ENCODE data around the gene RAD9B. TPM values are rescaled to one million over a fixed set of nuclear protein-coding genes. Genes with fewer than 3 reads are reported as not detected.

The RAD9B gene
- total and polyA plus RNA-seq, 2 of the 4 experiments (the other 2 are of a cell fraction) = 0.09 to 0.18 TPM

GRCh38 chr12:110505332-110505731 is 3.2 kb downstream of the RAD9B start:
- Histone ChIP-seq H2BK5ac (ENCODE audit: low read depth, low read length, poor library complexity, severe bottlenecking) (no peak overlapping the region), H3K4ac (ENCODE audit: low read depth, low read length) (no peak overlapping the region), H4K20me1 (ENCODE audit: insufficient read depth, low read length) (no peaks in the 10 kb centered on the region), H3K27ac (ENCODE audit: insufficient read depth, low read length) (no peak overlapping the region), H3K27me3 (ENCODE audit: control insufficient read depth, insufficient read depth, low read length) (no peaks in the 10 kb centered on the region), H2AFZ (replicated peaks; ENCODE audit: low read length, poor library complexity) (no peak overlapping the region), H3K23ac (ENCODE audit: low read depth, low read length) (no peak overlapping the region), H3K56ac (ENCODE audit: extremely low read depth, insufficient read depth, low read length) (no peak overlapping the region), H3K4me1 (ENCODE audit: control insufficient read depth, insufficient read depth, low read length) (no peaks in the 10 kb centered on the region), H3K9ac (ENCODE audit: low read depth, low read length) (no peak overlapping the region), H3K9me1 (ENCODE audit: insufficient read depth, low read length) (peaks cover 3% of the 10 kb centered on the region), H3K9me3 (ENCODE audit: control insufficient read depth, insufficient read depth, low read length) (no peaks in the 10 kb centered on the region), H3K79me1 (ENCODE audit: low read depth in 1 of 2, low read length in 2 of 2) (peaks cover 4 to 8% of the 10 kb centered on the region in 2 experiments; a peak in 1 of 4 replicates), H2AK5ac (ENCODE audit: low read depth, low read length) (no peak overlapping the region), H2BK120ac (ENCODE audit: low read depth, low read length) (no peak overlapping the region), H2BK15ac (ENCODE audit: low read depth, low read length) (no peak overlapping the region), H3K4me3 (ENCODE audit: insufficient read depth, low read depth, low read length) (no peak overlapping the region), H3K14ac (replicated peaks; ENCODE audit: low read depth, low read length) (no peak overlapping the region), H2AK9ac (replicated peaks; ENCODE audit: low read depth, low read length, poor library complexity) (no peak overlapping the region), H4K5ac (ENCODE audit: low read depth, low read length) (no peak overlapping the region), H3K4me2 (ENCODE audit: low read depth, low read length) (no peak overlapping the region), H2BK20ac (ENCODE audit: low read depth, low read length) (no peak overlapping the region), H3K36me3 (ENCODE audit: control insufficient read depth, insufficient read depth, low read length) (no peaks in the 10 kb centered on the region), H4K91ac (ENCODE audit: insufficient read depth, low read depth, low read length) (no peak overlapping the region), H3K18ac (ENCODE audit: low read depth, low read length) (no peak overlapping the region), H4K8ac (ENCODE audit: low read depth in 2 of 2, low read length in 2 of 2) (no peak overlapping the region)
- BruUV-seq (replicated peaks) = no TSS peak
- TF ChIP-seq MAFK (IDR thresholded peaks at IDR 0.05; ENCODE audit: low read depth, low read length) (no peak), RFX5 (IDR thresholded peaks at IDR 0.05; ENCODE audit: low read depth, low read length) (no peak), MAZ (IDR thresholded peaks at IDR 0.05; ENCODE audit: borderline replicate concordance, low read depth, low read length) (no peak), CTCF (conservative IDR thresholded peaks at IDR 0.05; ENCODE audit: low read depth, low read length) (no peak), RAD21 (IDR thresholded peaks at IDR 0.05; ENCODE audit: low read length) (no peak), BHLHE40 (IDR thresholded peaks at IDR 0.05; ENCODE audit: low read depth, low read length) (no peak), USF2 (IDR thresholded peaks at IDR 0.05; ENCODE audit: low read depth, low read length) (no peak), FOS (IDR thresholded peaks at IDR 0.05; ENCODE audit: low read depth, low read length) (no peak), NFE2L2 (IDR thresholded peaks at IDR 0.05; ENCODE audit: low read depth, low read length) (no peak), MXI1 (IDR thresholded peaks at IDR 0.05; ENCODE audit: borderline replicate concordance, low read depth, low read length) (no peak), CHD1 (IDR thresholded peaks at IDR 0.05; ENCODE audit: low read depth, low read length) (no peak), ELK1 (IDR thresholded peaks at IDR 0.05; ENCODE audit: borderline replicate concordance, low read depth, low read length) (no peak), POLR2A (IDR thresholded peaks at IDR 0.05; ENCODE audit: low read depth, low read length) (no peak)
- intact Hi-C loops (cut with micrococcal nuclease) = no loop called here
- WGBS, 2 experiments (ENCODE audit: extremely low coverage in 2 of 2, insufficient read length in 1 of 2) = no CpG with 5 or more reads among the region's 3 CpGs
- dilution Hi-C loops (cut with HindIII; ENCODE audit: low sequenced_read_pairs, unreplicated experiment) = no loop called here
- in situ Hi-C loops (cut with MboI; ENCODE audit: low sequenced_read_pairs) = no loop called here
- POLR2A ChIA-PET (ENCODE audit: unreplicated experiment) = interaction anchor here (0.6 kb wide), 1 partner anchor 30 kb away, joined by 3 read pairs; no protein-coding TSS in a partner anchor
- CTCF ChIA-PET = interaction anchor here (0.6 to 2.6 kb wide), 3 partner anchors 74 to 518 kb away, joined by 3 to 9 read pairs (median 6); no protein-coding TSS in a partner anchor
- DNase-seq (no peak), ATAC-seq (ENCODE audit: low read depth) (no peak)

Measured in IMR-90 (cell line).